Measurements from ENCODE around the gene U2AF2. TPM values are rescaled to one million over a fixed set of nuclear protein-coding genes. Genes with fewer than 3 reads are reported as not detected.

The U2AF2 gene
- total RNA-seq, 1 experiment from 2014 or later = 139 TPM

GRCh38 chr19:55650126-55650557 is 4.7 kb upstream of the U2AF2 start:
- in situ Hi-C loops (cut with HindIII; ENCODE audit: low pct_unique_long_range_greater_than_20kb, low sequenced_read_pairs) = no loop called here

DNA sequence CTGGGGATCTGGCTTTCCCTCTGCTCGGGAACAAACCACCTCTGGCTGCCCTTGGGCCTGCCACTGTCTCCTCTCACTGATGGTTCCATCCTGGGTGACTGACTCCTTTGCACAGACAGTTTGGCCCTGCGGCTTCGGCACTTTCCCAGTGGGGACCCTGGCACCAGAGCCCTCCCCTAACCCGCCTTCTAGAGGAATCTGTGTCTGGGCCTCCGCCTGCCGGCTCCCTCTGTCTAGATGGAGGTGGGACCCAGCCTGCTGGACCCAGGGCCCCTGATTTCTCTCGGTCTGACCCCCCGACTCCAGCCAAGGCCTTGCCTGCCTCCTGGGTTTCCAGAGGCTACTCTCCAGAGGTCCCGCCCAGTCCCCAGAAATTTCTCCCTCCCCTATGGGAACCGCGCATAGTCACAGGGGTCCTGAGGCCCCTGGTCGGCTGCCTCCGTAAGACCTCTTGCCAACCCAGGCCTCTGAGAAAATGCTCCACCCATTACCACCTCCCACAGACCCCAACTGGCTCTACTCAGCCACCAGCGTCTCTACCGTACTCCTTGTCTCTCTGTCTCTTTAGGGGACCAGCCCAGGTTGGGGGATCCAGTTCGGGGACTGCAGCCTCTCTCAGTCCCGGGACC is 4.1 kb upstream of the U2AF2 start:
- DNase-seq (ENCODE audit: low read depth, low spot score) = no peak
- in situ Hi-C loops (cut with HindIII; ENCODE audit: low pct_unique_long_range_greater_than_20kb, low sequenced_read_pairs) = no loop called here

More at GRCh38 chr19:55650126-55650557, 4.7 kb upstream of the U2AF2 start:
- DNase-seq (ENCODE audit: low read depth, low spot score) = no peak

DNA sequence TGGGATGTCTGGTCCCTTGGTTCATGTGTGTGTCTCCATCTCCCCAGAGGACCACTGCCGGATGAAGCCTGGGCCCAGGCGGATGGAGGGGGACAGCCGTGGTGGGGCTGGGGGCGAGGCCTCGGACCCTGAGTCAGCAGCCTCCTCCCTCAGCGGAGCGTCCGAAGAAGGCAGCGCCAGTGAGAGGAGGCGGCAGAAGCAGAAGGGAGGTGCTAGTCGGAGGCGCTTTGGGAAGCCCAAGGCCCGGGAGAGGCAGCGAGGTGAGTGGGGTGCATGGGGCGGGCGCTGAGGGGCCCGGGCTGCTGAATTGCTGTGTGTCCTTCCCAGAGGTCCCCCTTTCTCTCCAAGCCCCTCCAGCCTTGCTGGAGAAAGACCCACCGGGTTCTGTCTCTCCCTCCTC is 3.6 kb upstream of the U2AF2 start:
- no peak for DNase-seq (ENCODE audit: low read depth, low spot score)
- in situ Hi-C loops (cut with HindIII; ENCODE audit: low pct_unique_long_range_greater_than_20kb, low sequenced_read_pairs) = no loop called here

DNA sequence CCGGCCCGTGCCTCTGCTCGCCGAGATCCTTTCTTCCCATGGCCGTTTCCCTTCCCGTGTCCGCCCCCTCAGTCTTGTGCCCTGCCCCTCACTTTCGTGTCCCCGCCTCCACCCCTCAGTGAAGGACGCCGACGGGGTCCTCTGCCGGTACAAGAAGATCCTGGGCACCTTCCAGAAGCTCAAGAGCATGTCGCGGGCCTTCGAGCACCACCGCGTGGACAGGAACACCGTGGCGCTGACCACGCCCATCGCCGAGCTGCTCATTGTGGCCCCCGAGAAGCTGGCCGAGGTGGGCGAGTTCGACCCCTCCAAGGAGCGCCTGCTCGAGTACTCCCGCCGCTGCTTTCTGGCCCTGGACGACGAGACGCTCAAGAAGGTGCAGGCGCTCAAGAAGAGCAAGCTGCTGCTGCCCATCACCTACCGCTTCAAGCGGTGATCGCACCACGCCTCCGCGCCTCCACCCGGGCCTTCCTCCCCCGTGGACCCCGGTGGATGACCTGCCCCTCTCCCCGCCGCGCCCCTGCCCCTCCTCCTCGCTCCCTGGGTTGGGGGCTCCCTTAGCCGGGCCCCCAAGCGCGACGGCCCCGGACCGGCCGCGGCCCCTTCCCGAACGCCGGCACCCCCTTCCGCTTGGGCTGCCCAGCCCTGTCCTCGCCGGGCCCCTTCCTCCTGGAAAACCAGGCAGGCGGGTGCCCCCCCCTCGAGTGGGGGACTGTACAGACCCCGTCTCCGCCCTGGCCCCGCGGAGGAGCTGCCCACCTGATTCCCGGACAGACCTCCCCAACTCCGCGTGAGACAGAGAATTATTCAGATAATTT is 2.3 kb upstream of the U2AF2 start:
- in situ Hi-C loops (cut with HindIII; ENCODE audit: low pct_unique_long_range_greater_than_20kb, low sequenced_read_pairs) = no loop called here
- no peak for DNase-seq (ENCODE audit: low read depth, low spot score)

GRCh38 chr19:55653651-55654322 is 1.0 kb upstream of the U2AF2 start:
- DNase-seq (ENCODE audit: low read depth, low spot score) = peak; percentile 97
- in situ Hi-C loops (cut with HindIII; ENCODE audit: low pct_unique_long_range_greater_than_20kb, low sequenced_read_pairs) = no loop called here

DNA sequence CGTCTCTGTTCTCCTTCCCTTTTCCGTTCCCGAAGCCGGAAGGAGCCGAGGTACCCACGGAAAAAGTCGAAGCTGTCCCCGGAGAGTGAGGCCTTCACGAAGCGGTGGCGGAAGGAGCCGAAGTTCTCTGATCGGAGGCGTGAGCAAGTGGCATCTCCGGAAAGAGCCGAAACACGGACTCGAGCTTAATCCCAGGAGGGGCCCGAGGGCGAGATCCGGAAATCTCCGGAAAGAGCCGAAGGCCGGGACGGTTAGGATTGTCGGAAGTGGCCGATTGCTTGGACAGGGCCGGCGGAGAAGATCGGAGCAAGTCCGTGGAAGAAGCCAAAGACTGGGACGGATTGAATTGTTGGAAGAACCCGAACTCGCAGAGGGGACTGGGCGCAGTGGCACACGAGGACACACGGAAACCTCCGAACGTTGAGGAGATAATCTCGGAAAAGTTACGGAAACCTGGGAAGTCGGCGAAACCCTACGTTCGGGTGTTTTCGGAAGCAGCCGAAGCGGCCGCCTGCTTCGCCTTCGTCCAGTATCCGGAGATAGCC is 440 bp upstream of the U2AF2 start:
- DNase-seq (ENCODE audit: low read depth, low spot score) = peak; percentile 99
- in situ Hi-C loops (cut with HindIII; ENCODE audit: low pct_unique_long_range_greater_than_20kb, low sequenced_read_pairs) = no loop called here

- in situ Hi-C loops (cut with HindIII; ENCODE audit: low pct_unique_long_range_greater_than_20kb, low sequenced_read_pairs) = no loop called here
These were observed 809 bp downstream of the U2AF2 start for GRCh38 chr19:55655648-55656040.

GRCh38 chr19:55656552-55656951 is 1.7 kb downstream of the U2AF2 start:
- DNase-seq (ENCODE audit: low read depth, low spot score) = no peak
- in situ Hi-C loops (cut with HindIII; ENCODE audit: low pct_unique_long_range_greater_than_20kb, low sequenced_read_pairs) = no loop called here

More at GRCh38 chr19:55655648-55656040, 809 bp downstream of the U2AF2 start:
- no peak for DNase-seq (ENCODE audit: low read depth, low spot score)

DNA sequence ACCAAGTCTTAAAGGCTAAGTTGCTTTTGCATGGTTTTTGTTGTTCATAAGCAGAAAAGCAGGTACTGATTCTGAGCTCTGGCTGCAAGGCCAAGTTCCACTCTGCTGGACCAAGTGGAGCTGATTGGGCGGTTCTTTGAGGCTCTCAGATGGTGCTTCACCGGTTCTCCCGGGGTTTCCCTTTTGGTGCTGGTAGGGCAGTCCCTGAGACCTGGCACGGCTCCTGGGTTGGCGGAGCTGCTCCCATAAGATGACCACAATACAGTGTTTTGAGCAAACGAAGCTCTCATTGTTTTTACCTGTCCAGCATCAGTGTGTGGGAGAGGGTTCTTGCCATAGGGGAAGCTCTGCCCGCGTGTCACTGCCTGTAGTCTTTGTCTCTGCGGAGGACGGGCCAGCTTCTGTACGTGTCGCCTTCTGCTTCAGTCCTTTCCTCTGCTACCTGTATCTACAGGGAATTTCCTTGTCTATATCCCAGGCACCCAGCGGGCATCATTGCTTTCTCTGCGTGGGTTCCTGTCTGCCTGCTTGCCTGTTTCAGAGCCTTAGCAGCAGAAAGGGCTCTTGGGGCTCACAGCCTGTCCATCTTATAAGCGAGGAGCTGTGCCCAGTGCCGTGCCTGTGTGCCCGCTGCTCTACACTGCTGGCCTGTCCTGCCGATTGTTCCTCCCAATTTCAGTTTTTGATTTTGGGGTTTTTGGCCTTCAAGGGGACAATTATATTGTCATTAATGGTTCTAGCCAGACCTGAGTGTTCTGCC is 2.3 kb downstream of the U2AF2 start:
- in situ Hi-C loops (cut with HindIII; ENCODE audit: low pct_unique_long_range_greater_than_20kb, low sequenced_read_pairs) = no loop called here
- DNase-seq (ENCODE audit: low read depth, low spot score) = no peak

DNA sequence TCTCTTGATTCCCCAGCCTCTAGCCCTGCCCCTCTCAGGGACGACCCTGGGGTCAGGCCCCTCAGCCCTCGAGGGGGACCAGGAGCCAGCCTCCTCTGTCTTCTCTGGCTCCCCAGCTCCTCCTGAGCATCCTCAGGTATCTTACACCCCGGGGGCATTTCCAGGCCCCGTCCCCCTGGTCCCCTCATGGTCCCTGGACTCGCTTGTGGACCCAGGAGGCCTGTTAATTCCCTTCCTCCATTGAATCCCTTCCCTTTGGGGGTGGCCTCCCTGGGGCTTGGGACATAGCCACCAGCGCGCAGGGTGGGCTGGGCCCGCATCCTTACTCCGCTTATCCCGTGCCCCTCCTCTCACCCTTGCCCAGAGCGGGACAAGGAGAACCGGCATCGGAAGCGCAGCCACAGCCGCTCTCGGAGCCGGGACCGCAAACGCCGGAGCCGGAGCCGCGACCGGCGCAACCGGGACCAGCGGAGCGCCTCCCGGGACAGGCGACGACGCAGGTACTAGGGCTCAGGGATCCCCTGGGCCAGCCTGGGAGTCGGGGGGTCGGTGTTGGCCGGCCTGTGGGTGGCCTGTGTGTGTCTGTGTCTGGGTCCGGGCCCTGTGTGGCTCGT is 4.1 kb downstream of the U2AF2 start:
- no peak for DNase-seq (ENCODE audit: low read depth, low spot score)
- in situ Hi-C loops (cut with HindIII; ENCODE audit: low pct_unique_long_range_greater_than_20kb, low sequenced_read_pairs) = no loop called here

- no peak for DNase-seq (ENCODE audit: low read depth, low spot score)
- in situ Hi-C loops (cut with HindIII; ENCODE audit: low pct_unique_long_range_greater_than_20kb, low sequenced_read_pairs) = no loop called here
These were observed 5.0 kb downstream of the U2AF2 start for GRCh38 chr19:55659822-55660221.

- in situ Hi-C loops (cut with HindIII; ENCODE audit: low pct_unique_long_range_greater_than_20kb, low sequenced_read_pairs) = no loop called here
- DNase-seq (ENCODE audit: low read depth, low spot score) = no peak
These were observed 5.6 kb downstream of the U2AF2 start for GRCh38 chr19:55660404-55660803.

DNA sequence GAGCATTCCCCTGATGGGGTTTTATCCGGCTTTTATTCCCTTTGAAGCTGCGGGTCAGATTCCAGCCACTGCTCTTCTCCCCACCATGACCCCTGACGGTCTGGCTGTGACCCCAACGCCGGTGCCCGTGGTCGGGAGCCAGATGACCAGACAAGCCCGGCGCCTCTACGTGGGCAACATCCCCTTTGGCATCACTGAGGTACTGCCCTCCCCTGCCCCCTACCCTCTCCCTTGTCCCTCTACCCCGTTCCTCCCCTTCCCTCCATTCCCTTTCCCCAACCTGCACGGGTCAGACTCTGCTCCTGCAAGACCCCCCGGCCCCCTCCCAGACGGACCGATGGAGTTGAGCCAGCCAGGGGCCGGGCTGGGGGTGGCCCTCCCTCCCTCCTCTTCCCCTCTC is 6.2 kb downstream of the U2AF2 start:
- no peak for DNase-seq (ENCODE audit: low read depth, low spot score)
- in situ Hi-C loops (cut with HindIII; ENCODE audit: low pct_unique_long_range_greater_than_20kb, low sequenced_read_pairs) = no loop called here

DNA sequence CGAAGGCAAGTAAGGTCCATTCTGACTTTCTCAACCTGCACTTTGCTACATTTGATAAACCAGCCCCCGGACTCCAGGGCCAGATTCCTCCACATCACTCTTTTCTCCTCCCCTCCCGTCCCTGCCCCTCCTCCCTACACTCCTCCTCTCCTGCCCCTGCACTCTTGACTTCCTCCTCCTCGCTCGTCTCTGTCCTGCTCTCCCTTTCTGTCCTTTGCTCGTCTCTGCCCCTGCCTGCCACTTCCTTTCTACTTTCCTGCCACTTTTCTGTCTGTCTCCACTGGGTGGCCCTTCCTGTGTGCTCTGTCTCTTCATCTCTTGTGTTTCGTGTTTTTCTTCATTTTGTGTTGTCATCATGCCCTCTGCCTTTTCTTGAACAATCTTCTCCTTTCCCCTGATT is 7.0 kb downstream of the U2AF2 start:
- no peak for DNase-seq (ENCODE audit: low read depth, low spot score)
- in situ Hi-C loops (cut with HindIII; ENCODE audit: low pct_unique_long_range_greater_than_20kb, low sequenced_read_pairs) = no loop called here

GRCh38 chr19:55663846-55664536 is 9.2 kb downstream of the U2AF2 start:
- DNase-seq (ENCODE audit: low read depth, low spot score) = no peak
- in situ Hi-C loops (cut with HindIII; ENCODE audit: low pct_unique_long_range_greater_than_20kb, low sequenced_read_pairs) = no loop called here

DNA sequence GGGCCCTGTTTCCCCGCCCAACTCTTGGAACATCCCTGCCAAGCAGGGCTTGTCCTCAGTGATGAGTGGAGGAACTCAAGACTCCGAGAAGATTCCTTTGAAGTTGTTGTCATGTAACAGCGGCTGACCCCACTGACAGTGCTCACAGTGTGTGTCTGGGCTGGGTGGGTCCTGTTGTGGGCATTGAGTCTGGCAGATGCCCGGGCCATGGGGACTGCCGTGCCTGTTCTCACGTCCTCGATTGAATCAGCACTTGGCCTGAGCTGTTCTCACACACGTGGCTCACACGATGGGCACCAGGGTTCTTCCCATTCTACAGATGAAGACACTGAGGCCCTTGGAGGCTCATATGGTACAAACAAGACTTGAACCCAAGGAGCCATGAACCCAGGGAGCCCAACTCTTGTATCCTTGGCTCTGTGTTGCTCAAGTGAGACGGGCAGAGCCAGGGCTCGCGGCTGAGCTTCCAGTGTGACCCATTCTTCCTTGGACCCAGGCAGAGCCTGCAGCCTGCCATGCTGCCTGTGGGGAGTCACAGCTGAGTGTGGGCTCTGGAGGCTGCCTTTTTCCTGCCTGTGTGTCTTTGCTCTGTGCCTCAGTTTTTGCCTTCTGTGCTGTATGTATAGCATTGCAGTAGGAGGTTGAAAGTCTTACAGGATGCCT is 11.6 kb downstream of the U2AF2 start:
- in situ Hi-C loops (cut with HindIII; ENCODE audit: low pct_unique_long_range_greater_than_20kb, low sequenced_read_pairs) = no loop called here
- no peak for DNase-seq (ENCODE audit: low read depth, low spot score)

Measured in SK-MEL-5 (cell line).